Panc1 (cell line): ENCODE measurements around the gene PELI3. TPM values are rescaled to one million over a fixed set of nuclear protein-coding genes. Genes with fewer than 3 reads are reported as not detected.

ENCODE experiments used
- ATAC-seq: fragments of 200-7000 bp; cut with Tn5 transposase; 2 replicates; pipeline ENCODE4 v1.9.1; 2020; ENCODE audit warnings: mild to moderate bottlenecking, moderate library complexity
- BruUV-seq: library from RNA; stranded (reverse); fragments of 400-500 nt; replicated peaks from 2 replicates; lab custom pipeline; 2021; lab: Mats Ljungman, UMichigan
- CTCF ChIA-PET: fragments of 300-600 bp; sonication (Branson Sonifier 250); formaldehyde crosslinking; loops from one replicate; lab custom pipeline; 2022; ENCODE audit warnings: antibody characterized with exemption; lab: Charles Lee
- POLR2A ChIA-PET: fragments of 300-600 bp; sonication (Branson Sonifier 250); formaldehyde crosslinking; loops from one replicate; lab custom pipeline; 2022; ENCODE audit warnings: antibody characterized with exemption; lab: Charles Lee
- DNase-seq: peaks from one replicate; pipeline ENCODE4 v3.0.0-alpha.2; 2010; ENCODE audit warnings: low read depth, low spot score
- H3K27ac ChIP-seq: 2 replicates; pipeline ENCODE4 v1.5.1; 2011; ENCODE audit warnings: mild to moderate bottlenecking, low read length, inconsistent platforms
- H3K27me3 ChIP-seq: fragments of 200-500 bp; sonication (Bioruptor generic); 2 replicates; pipeline ENCODE4 v1.6.0; 2014; ENCODE audit warnings: low read length, inconsistent platforms; ENCODE audit not compliant: control insufficient read depth, insufficient read depth
- H3K36me3 ChIP-seq: fragments of 200-500 bp; sonication (Bioruptor generic); 2 replicates; pipeline ENCODE4 v1.5.1; 2014; ENCODE audit warnings: inconsistent platforms, mild to moderate bottlenecking, low read length, moderate library complexity; ENCODE audit not compliant: control insufficient read depth, insufficient read depth
- H3K4me1 ChIP-seq: 2 replicates; pipeline ENCODE4 v1.5.1; 2011; ENCODE audit warnings: inconsistent platforms, mild to moderate bottlenecking, low read length, moderate library complexity; ENCODE audit not compliant: control insufficient read depth, insufficient read depth
- H3K4me3 ChIP-seq, 2 experiments: 2 replicates each; pipeline ENCODE4 v1.5.1; 2011 to 2012; ENCODE audit warnings: low read depth in 2 of 2, low read length in 2 of 2, mild to moderate bottlenecking in 2 of 2, inconsistent platforms in 1 of 2, moderate library complexity in 1 of 2
- H3K9me3 ChIP-seq: fragments of 200-500 bp; sonication (Bioruptor generic); 2 replicates; pipeline ENCODE4 v1.5.1; 2014; ENCODE audit warnings: low read depth, mild to moderate bottlenecking, inconsistent platforms, low read length, moderate library complexity; ENCODE audit not compliant: control insufficient read depth, insufficient read depth
- POLR2AphosphoS5 ChIP-seq: IDR thresholded peaks from 2 replicates; pipeline ENCODE4 v1.6.1; 2012; ENCODE audit warnings: mild to moderate bottlenecking, low read depth, low read length, moderate library complexity
- SIN3A ChIP-seq: IDR thresholded peaks from 2 replicates; pipeline ENCODE4 v1.6.1; 2012; ENCODE audit warnings: low read depth, mild to moderate bottlenecking, low read length, moderate library complexity, borderline replicate concordance; ENCODE audit not compliant: insufficient read depth
- TCF7L2 ChIP-seq: IDR thresholded peaks from 2 replicates; pipeline ENCODE4 v1.6.1; 2011; ENCODE audit warnings: mild to moderate bottlenecking, low read depth, low read length, inconsistent platforms
- in situ Hi-C: cut with HindIII; loops from 2 replicates; pipeline ENCODE4 v1.10.0; 2016; ENCODE audit warnings: low sequenced_read_pairs, low pct_unique_long_range_greater_than_20kb
- intact Hi-C: fragments of 100-400 bp; cut with micrococcal nuclease; formaldehyde crosslinking; loops from one replicate; pipeline ENCODE4 v1.10.0; 2022; ENCODE audit not compliant: unreplicated experiment
- total RNA-seq: library from RNA; stranded (reverse); gene quantifications from one replicate; pipeline ENCODE4 v1.2.1, GENCODE V29; 2021; ENCODE audit not compliant: unreplicated experiment
- TF ChIP-seq, protein P1 (sequence below): fragments of 450-650 bp; IDR thresholded peaks from 2 replicates; pipeline ENCODE4 v1.5.1; 2017; ENCODE audit warnings: mild to moderate bottlenecking
- TF ChIP-seq, protein P2 (sequence below), 2 experiments: IDR thresholded peaks; 2 replicates each; pipeline ENCODE4 v1.6.1; 2011 to 2012; ENCODE audit warnings: low read depth in 2 of 2, control low read depth in 1 of 2, low read length in 1 of 2, mild to moderate bottlenecking in 1 of 2, moderate library complexity in 1 of 2; ENCODE audit not compliant: insufficient read depth in 1 of 2

The PELI3 gene
- total RNA-seq, 1 experiment from 2014 or later: 9.1 TPM

DNA sequence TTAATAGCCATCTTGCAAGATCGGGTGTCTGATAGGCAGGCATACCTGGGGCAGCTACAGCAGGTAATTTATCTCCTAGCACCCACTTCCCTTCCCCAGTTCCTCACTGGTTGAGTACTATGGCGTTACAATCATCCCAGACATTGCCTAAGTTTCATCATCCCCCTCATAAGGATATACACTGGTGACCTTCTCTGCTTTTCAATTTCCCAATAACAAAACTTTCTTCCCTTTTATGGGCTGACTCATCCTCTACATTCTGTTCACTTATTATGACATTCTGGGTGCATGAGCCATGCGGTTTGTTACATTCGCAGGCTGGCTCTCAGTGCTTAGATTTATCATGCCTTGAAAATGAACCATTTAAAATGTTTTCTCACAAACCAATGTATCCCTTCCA lies 23.1 kb upstream of the PELI3 start:
- POLR2A ChIA-PET: no interaction called here
- no peak for DNase-seq
- no TSS peak for BruUV-seq

DNA sequence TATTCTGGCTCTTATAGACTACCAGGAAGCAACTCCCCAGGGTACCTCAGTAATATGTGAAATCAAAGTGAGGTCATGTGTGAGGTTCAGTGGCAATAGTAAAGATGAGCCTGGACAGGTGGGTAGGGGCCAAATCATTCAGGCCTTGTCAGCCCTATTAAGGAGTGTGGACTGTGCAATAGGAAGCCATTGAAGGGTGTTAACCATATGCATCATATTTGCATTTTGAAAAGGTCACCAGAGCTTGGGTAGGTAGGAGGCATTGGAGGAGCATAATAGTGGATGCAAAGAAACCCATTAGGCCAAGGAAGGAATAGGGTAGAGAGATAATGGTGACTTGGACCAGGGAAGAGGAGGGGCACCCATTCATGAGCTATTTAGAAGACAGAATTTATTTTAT lies 19.7 kb upstream of the PELI3 start:
- DNase-seq: no peak
- BruUV-seq: no TSS peak
- no peak overlapping the region for H3K4me3 ChIP-seq
- in situ Hi-C loops: no loop called here
- no peaks in the 10 kb centered on the region for H3K9me3 ChIP-seq
- no peak overlapping the region for H3K27ac ChIP-seq
- no peaks in the 10 kb centered on the region for H3K4me1 ChIP-seq
- H3K36me3 ChIP-seq: no peaks in the 10 kb centered on the region
- ChIA-PET POLR2A (no interaction called here), CTCF (interaction anchor here (0.6 kb wide), 1 partner anchor 436 kb away, joined by 4 read pairs; no protein-coding TSS in a partner anchor)
- H3K27me3 ChIP-seq: peaks cover 9% of the 10 kb centered on the region
- no peak for ATAC-seq
- intact Hi-C loops: no loop called here
- no peak for TF ChIP-seq SIN3A
- TF ChIP-seq TCF7L2: no peak

More for the DNA sequence above, 23.1 kb upstream of the PELI3 start:
- intact Hi-C loops: no loop called here
- no peak for ATAC-seq
- peaks cover 2% of the 10 kb centered on the region; the same call in 1 of the 2 replicates for H3K27me3 ChIP-seq
- H3K4me3 ChIP-seq: no peak overlapping the region
- CTCF ChIA-PET: no interaction called here
- H3K4me1 ChIP-seq: no peaks in the 10 kb centered on the region
- TF ChIP-seq, protein P1, sequence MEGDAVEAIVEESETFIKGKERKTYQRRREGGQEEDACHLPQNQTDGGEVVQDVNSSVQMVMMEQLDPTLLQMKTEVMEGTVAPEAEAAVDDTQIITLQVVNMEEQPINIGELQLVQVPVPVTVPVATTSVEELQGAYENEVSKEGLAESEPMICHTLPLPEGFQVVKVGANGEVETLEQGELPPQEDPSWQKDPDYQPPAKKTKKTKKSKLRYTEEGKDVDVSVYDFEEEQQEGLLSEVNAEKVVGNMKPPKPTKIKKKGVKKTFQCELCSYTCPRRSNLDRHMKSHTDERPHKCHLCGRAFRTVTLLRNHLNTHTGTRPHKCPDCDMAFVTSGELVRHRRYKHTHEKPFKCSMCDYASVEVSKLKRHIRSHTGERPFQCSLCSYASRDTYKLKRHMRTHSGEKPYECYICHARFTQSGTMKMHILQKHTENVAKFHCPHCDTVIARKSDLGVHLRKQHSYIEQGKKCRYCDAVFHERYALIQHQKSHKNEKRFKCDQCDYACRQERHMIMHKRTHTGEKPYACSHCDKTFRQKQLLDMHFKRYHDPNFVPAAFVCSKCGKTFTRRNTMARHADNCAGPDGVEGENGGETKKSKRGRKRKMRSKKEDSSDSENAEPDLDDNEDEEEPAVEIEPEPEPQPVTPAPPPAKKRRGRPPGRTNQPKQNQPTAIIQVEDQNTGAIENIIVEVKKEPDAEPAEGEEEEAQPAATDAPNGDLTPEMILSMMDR: no peak
- TF ChIP-seq, protein P2, sequence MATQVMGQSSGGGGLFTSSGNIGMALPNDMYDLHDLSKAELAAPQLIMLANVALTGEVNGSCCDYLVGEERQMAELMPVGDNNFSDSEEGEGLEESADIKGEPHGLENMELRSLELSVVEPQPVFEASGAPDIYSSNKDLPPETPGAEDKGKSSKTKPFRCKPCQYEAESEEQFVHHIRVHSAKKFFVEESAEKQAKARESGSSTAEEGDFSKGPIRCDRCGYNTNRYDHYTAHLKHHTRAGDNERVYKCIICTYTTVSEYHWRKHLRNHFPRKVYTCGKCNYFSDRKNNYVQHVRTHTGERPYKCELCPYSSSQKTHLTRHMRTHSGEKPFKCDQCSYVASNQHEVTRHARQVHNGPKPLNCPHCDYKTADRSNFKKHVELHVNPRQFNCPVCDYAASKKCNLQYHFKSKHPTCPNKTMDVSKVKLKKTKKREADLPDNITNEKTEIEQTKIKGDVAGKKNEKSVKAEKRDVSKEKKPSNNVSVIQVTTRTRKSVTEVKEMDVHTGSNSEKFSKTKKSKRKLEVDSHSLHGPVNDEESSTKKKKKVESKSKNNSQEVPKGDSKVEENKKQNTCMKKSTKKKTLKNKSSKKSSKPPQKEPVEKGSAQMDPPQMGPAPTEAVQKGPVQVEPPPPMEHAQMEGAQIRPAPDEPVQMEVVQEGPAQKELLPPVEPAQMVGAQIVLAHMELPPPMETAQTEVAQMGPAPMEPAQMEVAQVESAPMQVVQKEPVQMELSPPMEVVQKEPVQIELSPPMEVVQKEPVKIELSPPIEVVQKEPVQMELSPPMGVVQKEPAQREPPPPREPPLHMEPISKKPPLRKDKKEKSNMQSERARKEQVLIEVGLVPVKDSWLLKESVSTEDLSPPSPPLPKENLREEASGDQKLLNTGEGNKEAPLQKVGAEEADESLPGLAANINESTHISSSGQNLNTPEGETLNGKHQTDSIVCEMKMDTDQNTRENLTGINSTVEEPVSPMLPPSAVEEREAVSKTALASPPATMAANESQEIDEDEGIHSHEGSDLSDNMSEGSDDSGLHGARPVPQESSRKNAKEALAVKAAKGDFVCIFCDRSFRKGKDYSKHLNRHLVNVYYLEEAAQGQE (IDR thresholded peaks at IDR 0.05; ENCODE audit: insufficient read depth in 1 of 2, low read depth in 2 of 2, low read length in 1 of 2): no peak
- TF ChIP-seq SIN3A (no peak), TCF7L2 (no peak), POLR2AphosphoS5 (no peak)
- in situ Hi-C loops: no loop called here
- no peaks in the 10 kb centered on the region for H3K36me3 ChIP-seq
- H3K9me3 ChIP-seq: no peaks in the 10 kb centered on the region
- H3K27ac ChIP-seq: no peak overlapping the region

DNA sequence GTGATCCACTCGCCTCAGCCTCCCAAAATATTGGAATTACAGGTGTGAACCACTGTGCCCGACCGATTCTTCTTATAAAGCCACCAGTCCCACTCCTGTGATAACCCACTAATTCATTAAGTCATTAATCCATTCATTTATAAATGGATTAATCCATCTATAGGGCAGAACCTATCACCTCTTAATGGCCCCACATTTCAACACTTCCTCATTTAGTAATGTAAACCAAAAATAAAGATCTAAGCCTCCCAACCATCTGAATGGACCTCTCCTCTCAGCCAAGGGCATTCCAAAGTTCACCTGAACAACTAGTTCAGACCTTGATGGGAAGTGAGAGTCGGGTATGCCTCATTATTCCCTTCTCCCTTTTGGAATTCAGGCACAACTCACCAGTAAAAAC lies 18.2 kb upstream of the PELI3 start:
- CTCF ChIA-PET: no interaction called here
- no peaks in the 10 kb centered on the region for H3K9me3 ChIP-seq
- POLR2A ChIA-PET: no interaction called here
- no TSS peak for BruUV-seq
- no peak overlapping the region for H3K4me3 ChIP-seq
- no peaks in the 10 kb centered on the region for H3K36me3 ChIP-seq
- DNase-seq: no peak
- no peaks in the 10 kb centered on the region for H3K4me1 ChIP-seq
- H3K27ac ChIP-seq: no peak overlapping the region
- in situ Hi-C loops (no loop called here), intact Hi-C loops (no loop called here)
- peaks cover 9% of the 10 kb centered on the region for H3K27me3 ChIP-seq
- TF ChIP-seq TCF7L2 (no peak), SIN3A (no peak), POLR2AphosphoS5 (no peak)
- TF ChIP-seq, protein P1: no peak
- TF ChIP-seq, protein P2 (IDR thresholded peaks at IDR 0.05; ENCODE audit: insufficient read depth in 1 of 2, low read depth in 2 of 2, low read length in 1 of 2): no peak
- no peak for ATAC-seq
